Measurements from ENCODE around the gene GNPAT.
A peak's percentile ranks its signal among the peaks of the same experiment; 100 is the strongest.
"Not testable (repeated sequence)": the region's sequence is repeated elsewhere in the genome, so short reads cannot be mapped to it uniquely, and the experiment has no call there.

The GNPAT gene

GRCh38 chr1:231206856-231207255, 34.2 kb upstream of the GNPAT start:
- peak; percentile 41 to 50 for DNase-seq
- TF ChIP-seq POLR2A (IDR thresholded peaks at IDR 0.05; ENCODE audit: low read length) (no peak), GATA1 (IDR thresholded peaks at IDR 0.05; ENCODE audit: low read depth, low read length) (no peak)

GRCh38 chr1:231207437-231207836, 33.6 kb upstream of the GNPAT start:
- peak; percentile 23 to 41 for DNase-seq
- no peak for TF ChIP-seq POLR2A (IDR thresholded peaks at IDR 0.05; ENCODE audit: low read length)
- TF ChIP-seq GATA1 (IDR thresholded peaks at IDR 0.05; ENCODE audit: low read depth, low read length), result no peak

- TF ChIP-seq GATA1 (IDR thresholded peaks at IDR 0.05; ENCODE audit: low read depth, low read length) (no peak), POLR2A (IDR thresholded peaks at IDR 0.05; ENCODE audit: low read length) (no peak)
- no peak for DNase-seq
Observed at GRCh38 chr1:231208980-231209379, 32.0 kb upstream of the GNPAT start.

- DNase-seq, result no peak
- TF ChIP-seq POLR2A (IDR thresholded peaks at IDR 0.05; ENCODE audit: low read length), result no peak
- no peak for TF ChIP-seq GATA1 (IDR thresholded peaks at IDR 0.05; ENCODE audit: low read depth, low read length)
Observed at GRCh38 chr1:231209531-231209930, 31.5 kb upstream of the GNPAT start.

GRCh38 chr1:231210126-231210525, 30.9 kb upstream of the GNPAT start:
- no peak for TF ChIP-seq GATA1 (IDR thresholded peaks at IDR 0.05; ENCODE audit: low read depth, low read length)
- no peak for TF ChIP-seq POLR2A (IDR thresholded peaks at IDR 0.05; ENCODE audit: low read length)
- no peak for DNase-seq

- DNase-seq, result peak; percentile 80 to 90
- TF ChIP-seq GATA1 (IDR thresholded peaks at IDR 0.05; ENCODE audit: low read depth, low read length), result no peak
- TF ChIP-seq POLR2A (IDR thresholded peaks at IDR 0.05; ENCODE audit: low read length), result no peak
Observed at GRCh38 chr1:231211005-231211857, 29.8 kb upstream of the GNPAT start.

GRCh38 chr1:231212301-231212700, 28.7 kb upstream of the GNPAT start:
- not testable (repeated sequence) for DNase-seq

- no peak for DNase-seq
- no peak for TF ChIP-seq POLR2A (IDR thresholded peaks at IDR 0.05; ENCODE audit: low read length)
- TF ChIP-seq GATA1 (IDR thresholded peaks at IDR 0.05; ENCODE audit: low read depth, low read length), result no peak
Observed at GRCh38 chr1:231213831-231214573, 27.0 kb upstream of the GNPAT start.

GRCh38 chr1:231214918-231215680, 25.9 kb upstream of the GNPAT start:
- TF ChIP-seq POLR2A (IDR thresholded peaks at IDR 0.05; ENCODE audit: low read length) (no peak), GATA1 (IDR thresholded peaks at IDR 0.05; ENCODE audit: low read depth, low read length) (no peak)
- no peak for DNase-seq

- TF ChIP-seq GATA1 (IDR thresholded peaks at IDR 0.05; ENCODE audit: low read depth, low read length) (no peak), POLR2A (IDR thresholded peaks at IDR 0.05; ENCODE audit: low read length) (no peak)
- no peak for DNase-seq
Observed at GRCh38 chr1:231215681-231216385, 25.2 kb upstream of the GNPAT start.

GRCh38 chr1:231216498-231216897, 24.5 kb upstream of the GNPAT start:
- TF ChIP-seq POLR2A (IDR thresholded peaks at IDR 0.05; ENCODE audit: low read length) (no peak), GATA1 (IDR thresholded peaks at IDR 0.05; ENCODE audit: low read depth, low read length) (no peak)
- DNase-seq, result no peak

- TF ChIP-seq GATA1 (IDR thresholded peaks at IDR 0.05; ENCODE audit: low read depth, low read length), result no peak
- no peak for TF ChIP-seq POLR2A (IDR thresholded peaks at IDR 0.05; ENCODE audit: low read length)
Observed at GRCh38 chr1:231217056-231217455, 24.0 kb upstream of the GNPAT start.

GRCh38 chr1:231218078-231218477, 22.9 kb upstream of the GNPAT start:
- no peak for DNase-seq
- TF ChIP-seq POLR2A (IDR thresholded peaks at IDR 0.05; ENCODE audit: low read length) (no peak), GATA1 (IDR thresholded peaks at IDR 0.05; ENCODE audit: low read depth, low read length) (no peak)

More at GRCh38 chr1:231217056-231217455, 24.0 kb upstream of the GNPAT start:
- DNase-seq, result no peak

Measured in erythroblast (primary cell).